CD4-positive, CD25-positive, alpha-beta regulatory T cell (primary cell): ENCODE measurements around the gene RMND1. TPM values are rescaled to one million over a fixed set of nuclear protein-coding genes. Genes with fewer than 3 reads are reported as not detected.
"Not testable (repeated sequence)": the region's sequence is repeated elsewhere in the genome, so short reads cannot be mapped to it uniquely, and the experiment has no call there.

Experiments used
- ATAC-seq, 2 donors: fragments of 150-1000 bp; cut with Tn5 transposase; one replicate each; pipeline ENCODE4 v1.10.0; 2021; ENCODE audit warnings: low read depth in 2 of 2, moderate number of reproducible peaks in 2 of 2, moderate library complexity in 1 of 2
- DNase-seq, 3 donors: peaks; one replicate each; pipeline versions ENCODE4 v3.0.0 to v3.0.0-alpha.2; 2012 to 2022; ENCODE audit warnings: mixed read lengths in 1 of 3
- H3K27ac ChIP-seq: one replicate; pipeline ENCODE4 v1.7.0; 2013; ENCODE audit warnings: mild to moderate bottlenecking, low read length; ENCODE audit not compliant: insufficient read depth, poor library complexity, severe bottlenecking
- H3K27me3 ChIP-seq: one replicate; pipeline ENCODE4 v1.7.0; 2013; ENCODE audit warnings: low read length; ENCODE audit not compliant: control insufficient read depth, insufficient read depth
- H3K36me3 ChIP-seq: one replicate; pipeline ENCODE4 v1.7.0; 2013; ENCODE audit warnings: mild to moderate bottlenecking, low read length, moderate library complexity; ENCODE audit not compliant: control insufficient read depth, insufficient read depth
- H3K4me1 ChIP-seq: 2 replicates; pipeline ENCODE4 v1.7.0; 2013; ENCODE audit warnings: mild to moderate bottlenecking, low read length; ENCODE audit not compliant: insufficient read depth, control insufficient read depth, poor library complexity, severe bottlenecking
- H3K4me3 ChIP-seq: one replicate; pipeline ENCODE4 v1.7.0; 2013; ENCODE audit warnings: low read depth, mild to moderate bottlenecking, low read length, moderate library complexity
- H3K9me3 ChIP-seq, 2 experiments: 1 replicate in 1 of 2; 2 replicates in 1 of 2; pipeline ENCODE4 v1.7.0; 2013; ENCODE audit warnings: low read length in 2 of 2, mild to moderate bottlenecking in 1 of 2, moderate library complexity in 1 of 2; ENCODE audit not compliant: control insufficient read depth in 2 of 2
- H3K27ac Mint-ChIP-seq, 3 donors: one replicate each; pipeline ENCODE4 v1.8.0; 2020 to 2022; ENCODE audit warnings: mild to moderate bottlenecking in 3 of 3, mixed read lengths in 3 of 3, moderate library complexity in 2 of 3
- H3K27me3 Mint-ChIP-seq: one replicate; pipeline ENCODE4 v1.8.0; 2022; ENCODE audit warnings: mild to moderate bottlenecking, mixed read lengths
- H3K36me3 Mint-ChIP-seq: one replicate; pipeline ENCODE4 v1.8.0; 2020; ENCODE audit warnings: mixed read lengths
- H3K4me1 Mint-ChIP-seq, 4 donors: one replicate each; pipeline ENCODE4 v1.8.0; 2020 to 2022; ENCODE audit warnings: mixed read lengths in 4 of 4, mild to moderate bottlenecking in 1 of 4
- H3K4me3 Mint-ChIP-seq, 4 donors: one replicate each; pipeline ENCODE4 v1.8.0; 2020 to 2022; ENCODE audit warnings: mild to moderate bottlenecking in 4 of 4, mixed read lengths in 4 of 4, moderate library complexity in 3 of 4
- H3K9me3 Mint-ChIP-seq, 7 donors: one replicate each; pipeline ENCODE4 v1.8.0; 2020 to 2022; ENCODE audit warnings: mixed read lengths in 7 of 7, mild to moderate bottlenecking in 3 of 7, moderate library complexity in 2 of 7
- polyA plus RNA-seq, 4 donors: library from polyadenylated mRNA; unstranded; fragments of 300-500 nt; fragmentation: Illumina TruSeq; gene quantifications; one replicate each; pipeline ENCODE4 v1.2.3, GENCODE V29; 2021
- total RNA-seq: library from RNA; stranded (reverse); gene quantifications from one replicate; pipeline ENCODE4 v1.2.3, GENCODE V29; 2022

The RMND1 gene
- total and polyA plus RNA-seq, 5 donors from 2014 or later, result 10.2 to 13.3 (median 11.9) TPM

- H3K36me3 ChIP-seq, result peaks cover 33% of the 10 kb centered on the region
- peaks cover 53% of the 10 kb centered on the region for H3K4me1 ChIP-seq
- peak overlapping the region; percentile 88 to 97 (median 89) for H3K27ac Mint-ChIP-seq
- H3K4me1 Mint-ChIP-seq, result peaks cover 47 to 60% (median 53%) of the 10 kb centered on the region in 4 donors
- peak overlapping the region; percentile 57 to 86 (median 78) for H3K4me3 Mint-ChIP-seq
- H3K27ac ChIP-seq, result peak overlapping the region; percentile 44
- no peaks in the 10 kb centered on the region for H3K27me3 ChIP-seq
- H3K9me3 Mint-ChIP-seq, result peaks cover 0 to 1% (median 0%) of the 10 kb centered on the region in 7 donors
- ATAC-seq (peak; percentile 11 to 19), DNase-seq (peak in 1 of 3 donors; percentile 48)
- peaks cover 40% of the 10 kb centered on the region for H3K36me3 Mint-ChIP-seq
- no peaks in the 10 kb centered on the region for H3K27me3 Mint-ChIP-seq
- H3K4me3 ChIP-seq, result peak overlapping the region; percentile 26
- H3K9me3 ChIP-seq, result no peaks in the 10 kb centered on the region
These were observed 79.8 kb downstream of the RMND1 start for GRCh38 chr6:151372164-151372563.

GRCh38 chr6:151370509-151371078 is 81.3 kb downstream of the RMND1 start:
- Mint-ChIP-seq H3K27ac (peak overlapping the region in 1 of 3 donors; percentile 88), H3K27me3 (no peaks in the 10 kb centered on the region), H3K4me1 (peaks cover 32 to 44% (median 41%) of the 10 kb centered on the region in 4 donors), H3K36me3 (peaks cover 47% of the 10 kb centered on the region), H3K9me3 (peaks cover 0 to 1% (median 0%) of the 10 kb centered on the region in 7 donors), H3K4me3 (no peak overlapping the region)
- Histone ChIP-seq H3K4me1 (peaks cover 38% of the 10 kb centered on the region), H3K27me3 (no peaks in the 10 kb centered on the region), H3K9me3 (no peaks in the 10 kb centered on the region), H3K27ac (no peak overlapping the region), H3K4me3 (no peak overlapping the region), H3K36me3 (peaks cover 46% of the 10 kb centered on the region)
- ATAC-seq, result no peak
- DNase-seq, result no peak

- Histone ChIP-seq H3K4me1 (no peaks in the 10 kb centered on the region), H3K9me3 (no peaks in the 10 kb centered on the region), H3K27ac (no peak overlapping the region), H3K4me3 (no peak overlapping the region), H3K27me3 (no peaks in the 10 kb centered on the region), H3K36me3 (peaks cover 58% of the 10 kb centered on the region)
- H3K27ac Mint-ChIP-seq, result peak overlapping the region in 1 of 3 donors; percentile 49
- no peak for ATAC-seq
- H3K4me3 Mint-ChIP-seq, result no peak overlapping the region
- no peaks in the 10 kb centered on the region for H3K9me3 Mint-ChIP-seq
- peaks cover 2 to 11% (median 4%) of the 10 kb centered on the region in 4 donors for H3K4me1 Mint-ChIP-seq
- DNase-seq, result no peak
- no peaks in the 10 kb centered on the region for H3K27me3 Mint-ChIP-seq
- H3K36me3 Mint-ChIP-seq, result peaks cover 52% of the 10 kb centered on the region
These were observed 86.7 kb downstream of the RMND1 start for GRCh38 chr6:151365233-151365632.

GRCh38 chr6:151359486-151359885 is 92.4 kb downstream of the RMND1 start:
- H3K4me3 Mint-ChIP-seq, result no peak overlapping the region
- Histone ChIP-seq H3K36me3 (peaks cover 26% of the 10 kb centered on the region), H3K4me3 (no peak overlapping the region), H3K9me3 (no peaks in the 10 kb centered on the region), H3K27ac (no peak overlapping the region), H3K27me3 (no peaks in the 10 kb centered on the region), H3K4me1 (no peaks in the 10 kb centered on the region)
- H3K4me1 Mint-ChIP-seq, result peaks cover 0 to 12% (median 7%) of the 10 kb centered on the region in 4 donors
- DNase-seq (no peak), ATAC-seq (no peak)
- no peak overlapping the region for H3K27ac Mint-ChIP-seq
- H3K27me3 Mint-ChIP-seq, result no peaks in the 10 kb centered on the region
- H3K36me3 Mint-ChIP-seq, result peaks cover 29% of the 10 kb centered on the region
- no peaks in the 10 kb centered on the region for H3K9me3 Mint-ChIP-seq

GRCh38 chr6:151358475-151358874 is 93.5 kb downstream of the RMND1 start:
- Mint-ChIP-seq H3K27ac (peak overlapping the region in 1 of 3 donors; percentile 2), H3K4me1 (peaks cover 0 to 8% (median 7%) of the 10 kb centered on the region in 4 donors)

GRCh38 chr6:151357758-151358436 is 94.0 kb downstream of the RMND1 start:
- no peak for ATAC-seq
- Mint-ChIP-seq H3K4me1 (peaks cover 0 to 8% (median 7%) of the 10 kb centered on the region in 4 donors), H3K9me3 (no peaks in the 10 kb centered on the region), H3K27ac (peak overlapping the region in 2 of 3 donors; percentile 2 to 29), H3K27me3 (no peaks in the 10 kb centered on the region), H3K4me3 (no peak overlapping the region), H3K36me3 (peaks cover 24% of the 10 kb centered on the region)
- Histone ChIP-seq H3K4me3 (no peak overlapping the region), H3K27me3 (no peaks in the 10 kb centered on the region), H3K27ac (no peak overlapping the region), H3K9me3 (no peaks in the 10 kb centered on the region), H3K36me3 (peaks cover 17% of the 10 kb centered on the region), H3K4me1 (no peaks in the 10 kb centered on the region)
- DNase-seq, result no peak

More at GRCh38 chr6:151358475-151358874, 93.5 kb downstream of the RMND1 start:
- H3K9me3 Mint-ChIP-seq, result no peaks in the 10 kb centered on the region
- Histone ChIP-seq H3K4me3 (no peak overlapping the region), H3K27me3 (no peaks in the 10 kb centered on the region), H3K9me3 (no peaks in the 10 kb centered on the region), H3K27ac (no peak overlapping the region), H3K36me3 (peaks cover 20% of the 10 kb centered on the region), H3K4me1 (no peaks in the 10 kb centered on the region)
- H3K36me3 Mint-ChIP-seq, result peaks cover 27% of the 10 kb centered on the region
- no peak for DNase-seq
- ATAC-seq, result no peak
- no peaks in the 10 kb centered on the region for H3K27me3 Mint-ChIP-seq
- no peak overlapping the region for H3K4me3 Mint-ChIP-seq

- not testable (repeated sequence) for H3K27me3 ChIP-seq, ATAC-seq, DNase-seq, H3K4me3 Mint-ChIP-seq, H3K9me3 Mint-ChIP-seq, H3K4me3 ChIP-seq, H3K27ac Mint-ChIP-seq, H3K4me1 ChIP-seq, H3K36me3 ChIP-seq, H3K9me3 ChIP-seq, H3K27ac ChIP-seq, H3K27me3 Mint-ChIP-seq, H3K4me1 Mint-ChIP-seq
- peaks cover 17% of the 10 kb centered on the region for H3K36me3 Mint-ChIP-seq
These were observed 94.9 kb downstream of the RMND1 start for GRCh38 chr6:151356983-151357382.
